ENCODE results near the gene MRPS30. TPM values are rescaled to one million over a fixed set of nuclear protein-coding genes. Genes with fewer than 3 reads are reported as not detected.
A peak's percentile ranks its signal among the peaks of the same experiment; 100 is the strongest.

Gene MRPS30
- total and polyA plus RNA-seq, 10 of the 15 experiments (the other 5 are each of a cell fraction or from before 2014, with no cell fraction given) = 18.5 to 99.2 (median 61.8) TPM

DNA sequence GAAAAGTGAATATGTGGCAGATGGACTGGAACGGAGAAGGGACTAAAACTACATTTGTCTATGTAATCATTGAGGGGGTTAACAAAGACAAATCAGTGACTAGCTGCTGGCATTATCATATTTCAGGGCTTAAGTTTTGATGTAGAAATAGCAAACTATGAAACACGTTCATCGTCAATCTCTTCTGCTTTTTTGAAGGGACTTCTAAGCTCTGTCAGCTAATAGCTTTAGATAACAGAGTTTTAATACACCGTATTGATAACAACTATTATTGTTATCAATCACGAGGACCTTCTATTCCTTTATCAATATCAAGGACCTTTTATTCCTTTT, 38.9 kb upstream of the MRPS30 start:
- intact Hi-C loops (cut with micrococcal nuclease; ENCODE audit: unreplicated experiment) (loop anchor here (5.0 kb wide), 1 partner anchor 1038 kb away; no protein-coding TSS in a partner anchor), in situ Hi-C loops (cut with MboI) (loop anchor here (25.0 kb wide), 1 partner anchor 1033 kb away; no protein-coding TSS in a partner anchor)
- Histone ChIP-seq H3K9ac (ENCODE audit: control insufficient read depth, insufficient read depth, low read length) (no peak overlapping the region), H3K4me3 (no peak overlapping the region), H3K36me3 (ENCODE audit: control insufficient read depth in 2 of 2, insufficient read depth in 2 of 2, low read length in 1 of 2) (no peaks in the 10 kb centered on the region), H4K20me1 (ENCODE audit: control insufficient read depth, insufficient read depth) (no peaks in the 10 kb centered on the region), H3K27me3 (replicated peaks in 1 of 2; ENCODE audit: control insufficient read depth in 2 of 2, insufficient read depth in 2 of 2, low read length in 1 of 2) (no peaks in the 10 kb centered on the region), H2AFZ (ENCODE audit: control insufficient read depth, low read depth, low read length) (no peak overlapping the region), H3K9me3 (replicated peaks; ENCODE audit: control insufficient read depth, insufficient read depth, low read length) (no peaks in the 10 kb centered on the region), H3K27ac (ENCODE audit: control insufficient read depth, insufficient read depth) (no peak overlapping the region), H3K79me2 (ENCODE audit: control insufficient read depth, insufficient read depth, low read length) (no peaks in the 10 kb centered on the region), H3K4me1 (ENCODE audit: control insufficient read depth, insufficient read depth, low read length) (no peaks in the 10 kb centered on the region), H3K4me2 (ENCODE audit: control insufficient read depth, insufficient read depth) (no peak overlapping the region)
- RAD21 ChIA-PET (ENCODE audit: unreplicated experiment) = no interaction called here
- no peak for TF ChIP-seq SRF (IDR thresholded peaks at IDR 0.05; ENCODE audit: low read depth in 2 of 2, low read length in 2 of 2)
- no peak for TF ChIP-seq HDGF (IDR thresholded peaks at IDR 0.05)
- CTCF ChIA-PET = no interaction called here
- no peak for FAIRE-seq
- POLR2A ChIA-PET = no interaction called here
- SMC1A ChIA-PET (ENCODE audit: uncharacterized antibody, unreplicated experiment) = interaction anchor here (0.6 to 2.1 kb wide), 4 partner anchors 35 to 522 kb away, joined by 3 to 4 read pairs (median 3); no protein-coding TSS in a partner anchor
- no peak for DNase-seq (ENCODE audit: low read depth, low spot score)
- WGBS (ENCODE audit: insufficient coverage, insufficient replicate concordance, low lambda C conversion rate, missing lambda C conversion rate) = 75% methylated on average over 5 of the region's 5 CpGs
- BruUV-seq (replicated peaks) = no TSS peak
- ATAC-seq = no peak

DNA sequence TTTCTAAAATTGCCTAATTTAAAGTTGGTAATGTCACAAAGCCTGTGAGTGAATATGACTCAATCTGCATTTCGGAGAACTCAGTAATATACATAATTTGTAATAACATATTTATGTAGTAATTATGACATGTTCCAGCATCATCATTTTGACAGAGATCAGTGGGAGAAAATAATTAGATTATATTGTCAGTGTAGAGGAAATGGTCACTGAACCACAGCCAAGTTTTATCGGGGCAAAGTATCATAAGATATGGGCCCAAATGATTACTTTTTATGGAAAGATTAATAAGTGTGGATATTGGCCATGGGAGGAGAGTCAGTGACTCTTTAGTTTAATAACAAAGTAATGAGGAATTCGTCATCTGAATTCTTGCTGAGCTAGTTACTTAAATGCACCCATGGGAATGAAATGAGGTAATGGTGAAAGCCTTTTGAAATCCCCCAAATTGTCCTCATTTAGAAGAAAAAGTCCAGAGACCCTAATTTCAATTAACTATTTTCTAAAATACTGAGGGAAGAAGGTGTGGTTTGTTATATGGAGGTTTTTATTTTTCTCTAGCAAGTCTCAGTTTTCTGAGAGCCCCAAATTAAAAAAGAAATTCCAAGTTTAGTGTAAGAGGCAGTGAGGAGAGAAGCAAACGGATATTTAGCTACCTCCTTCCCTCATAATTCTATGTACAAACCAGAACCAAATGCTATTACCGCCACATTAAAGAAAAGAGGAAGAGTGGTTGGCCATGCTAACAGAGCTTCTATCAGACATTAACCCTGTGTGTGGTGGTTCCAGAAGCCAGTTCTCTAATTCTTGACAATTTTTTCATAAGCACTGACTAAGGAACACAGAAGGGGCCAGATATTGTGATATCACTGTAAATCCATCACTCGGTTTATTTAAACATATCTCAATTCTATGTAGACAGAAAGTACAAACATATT, 37.7 kb upstream of the MRPS30 start:
- ATAC-seq = peak; percentile 54

More for the DNA sequence above, 37.7 kb upstream of the MRPS30 start:
- ChIA-PET RAD21 (ENCODE audit: unreplicated experiment) (no interaction called here), CTCF (interaction anchor here (1.2 kb wide), 1 partner anchor 234 kb away, joined by 6 read pairs; no protein-coding TSS in a partner anchor), POLR2A (no interaction called here), SMC1A (ENCODE audit: uncharacterized antibody, unreplicated experiment) (interaction anchor here (1.2 to 2.1 kb wide), 2 partner anchors 80 to 236 kb away, joined by 3 to 4 read pairs; no protein-coding TSS in a partner anchor)
- H3K79me2 ChIP-seq (ENCODE audit: control insufficient read depth, insufficient read depth, low read length) = no peaks in the 10 kb centered on the region
- H4K20me1 ChIP-seq (ENCODE audit: control insufficient read depth, insufficient read depth) = no peaks in the 10 kb centered on the region
- BruUV-seq (replicated peaks) = no TSS peak
- no peak overlapping the region for H3K4me2 ChIP-seq (ENCODE audit: control insufficient read depth, insufficient read depth)
- no peaks in the 10 kb centered on the region for H3K4me1 ChIP-seq (ENCODE audit: control insufficient read depth, insufficient read depth, low read length)
- FAIRE-seq (no peak), DNase-seq (ENCODE audit: low read depth, low spot score) (no peak)
- 50% methylated on average over 6 of the region's 6 CpGs for WGBS (ENCODE audit: insufficient coverage, insufficient replicate concordance, low lambda C conversion rate, missing lambda C conversion rate)
- H3K4me3 ChIP-seq = no peak overlapping the region
- H3K9me3 ChIP-seq (replicated peaks; ENCODE audit: control insufficient read depth, insufficient read depth, low read length) = no peaks in the 10 kb centered on the region
- TF ChIP-seq HDAC2 (IDR thresholded peaks at IDR 0.05) (no peak), ATF7 (IDR thresholded peaks at IDR 0.05; ENCODE audit: low read depth) (peak; percentile 23; the same call in 1 of the 2 replicates), SPI1 (IDR thresholded peaks at IDR 0.05; ENCODE audit: borderline replicate concordance, insufficient read depth, low read depth, low read length) (peak; percentile 44; the same call in 1 of the 2 replicates), MEF2B (IDR thresholded peaks at IDR 0.05; ENCODE audit: partially characterized antibody, poor library complexity, severe bottlenecking) (peak; percentile 47), MTA2 (IDR thresholded peaks at IDR 0.05; ENCODE audit: low read depth) (peak; percentile 24; the same call in 1 of the 2 replicates)
- TF ChIP-seq, protein P1, sequence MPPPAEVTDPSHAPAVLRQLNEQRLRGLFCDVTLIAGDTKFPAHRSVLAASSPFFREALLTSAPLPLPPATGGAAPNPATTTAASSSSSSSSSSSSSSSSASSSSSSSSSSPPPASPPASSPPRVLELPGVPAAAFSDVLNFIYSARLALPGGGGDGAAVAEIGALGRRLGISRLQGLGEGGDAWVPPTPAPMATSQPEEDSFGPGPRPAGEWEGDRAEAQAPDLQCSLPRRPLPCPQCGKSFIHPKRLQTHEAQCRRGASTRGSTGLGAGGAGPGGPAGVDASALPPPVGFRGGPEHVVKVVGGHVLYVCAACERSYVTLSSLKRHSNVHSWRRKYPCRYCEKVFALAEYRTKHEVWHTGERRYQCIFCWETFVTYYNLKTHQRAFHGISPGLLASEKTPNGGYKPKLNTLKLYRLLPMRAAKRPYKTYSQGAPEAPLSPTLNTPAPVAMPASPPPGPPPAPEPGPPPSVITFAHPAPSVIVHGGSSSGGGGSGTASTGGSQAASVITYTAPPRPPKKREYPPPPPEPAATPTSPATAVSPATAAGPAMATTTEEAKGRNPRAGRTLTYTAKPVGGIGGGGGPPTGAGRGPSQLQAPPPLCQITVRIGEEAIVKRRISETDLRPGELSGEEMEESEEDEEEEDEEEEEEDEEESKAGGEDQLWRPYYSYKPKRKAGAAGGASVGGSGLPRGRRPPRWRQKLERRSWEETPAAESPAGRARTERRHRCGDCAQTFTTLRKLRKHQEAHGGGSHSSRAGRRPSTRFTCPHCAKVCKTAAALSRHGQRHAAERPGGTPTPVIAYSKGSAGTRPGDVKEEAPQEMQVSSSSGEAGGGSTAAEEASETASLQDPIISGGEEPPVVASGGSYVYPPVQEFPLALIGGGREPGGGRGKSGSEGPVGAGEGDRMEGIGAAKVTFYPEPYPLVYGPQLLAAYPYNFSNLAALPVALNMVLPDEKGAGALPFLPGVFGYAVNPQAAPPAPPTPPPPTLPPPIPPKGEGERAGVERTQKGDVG (CRISPR knock-in tag; IDR thresholded peaks at IDR 0.05) = no peak
- H2AFZ ChIP-seq (ENCODE audit: control insufficient read depth, low read depth, low read length) = no peak overlapping the region
- intact Hi-C loops (cut with micrococcal nuclease; ENCODE audit: unreplicated experiment) = loop anchor here (5.0 kb wide), 1 partner anchor 1039 kb away; no protein-coding TSS in a partner anchor
- no peak overlapping the region for H3K27ac ChIP-seq (ENCODE audit: control insufficient read depth, insufficient read depth)
- in situ Hi-C loops (cut with MboI) = loop anchor here (25.0 kb wide), 1 partner anchor 1034 kb away; no protein-coding TSS in a partner anchor
- H3K36me3 ChIP-seq (ENCODE audit: control insufficient read depth in 2 of 2, insufficient read depth in 2 of 2, low read length in 1 of 2) = no peaks in the 10 kb centered on the region
- no peaks in the 10 kb centered on the region for H3K27me3 ChIP-seq (replicated peaks in 1 of 2; ENCODE audit: control insufficient read depth in 2 of 2, insufficient read depth in 2 of 2, low read length in 1 of 2)
- H3K9ac ChIP-seq (ENCODE audit: control insufficient read depth, insufficient read depth, low read length) = no peak overlapping the region

All from GM12878 (cell line).